Activated T-cell treated with anti-CD3 and anti-CD28 coated beads for 48 hours (primary cell): Measurements from ENCODE around the gene CERCAM.

Experiments
- DNase-seq: peaks from one replicate; pipeline ENCODE4 v3.0.0-alpha.2; 2020; ENCODE audit warnings: low read depth

CERCAM gene

GRCh38 chr9:128456613-128457061, 36.0 kb downstream of the CERCAM start:
- peak; percentile 63 for DNase-seq

- DNase-seq = no peak
Observed at GRCh38 chr9:128457207-128457606, 36.5 kb downstream of the CERCAM start.

- no peak for DNase-seq
Observed at GRCh38 chr9:128459011-128459410, 38.4 kb downstream of the CERCAM start.

DNA sequence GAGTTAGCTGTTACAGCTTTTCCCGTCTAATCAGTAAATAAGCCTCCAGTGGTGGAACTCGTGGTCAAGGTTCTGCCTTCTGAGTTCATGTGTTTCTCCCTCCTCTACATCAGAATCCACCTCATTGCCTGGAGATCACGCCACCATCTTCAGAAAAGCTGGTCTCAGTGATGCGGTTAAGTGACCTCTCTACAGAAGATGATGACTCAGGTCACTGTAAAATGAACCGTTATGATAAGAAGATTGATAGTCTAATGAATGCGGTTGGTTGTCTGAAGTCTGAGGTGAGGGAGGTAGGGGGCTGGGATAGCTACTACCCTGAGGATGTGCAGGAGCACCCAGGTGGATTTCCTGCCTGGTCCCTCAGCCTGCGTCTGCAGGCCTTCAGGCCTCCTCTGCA, 48.4 kb downstream of the CERCAM start:
- no peak for DNase-seq

- DNase-seq = no peak
Observed at GRCh38 chr9:128470560-128470959, 49.9 kb downstream of the CERCAM start.

GRCh38 chr9:128473104-128473503, 52.4 kb downstream of the CERCAM start:
- DNase-seq = no peak

DNA sequence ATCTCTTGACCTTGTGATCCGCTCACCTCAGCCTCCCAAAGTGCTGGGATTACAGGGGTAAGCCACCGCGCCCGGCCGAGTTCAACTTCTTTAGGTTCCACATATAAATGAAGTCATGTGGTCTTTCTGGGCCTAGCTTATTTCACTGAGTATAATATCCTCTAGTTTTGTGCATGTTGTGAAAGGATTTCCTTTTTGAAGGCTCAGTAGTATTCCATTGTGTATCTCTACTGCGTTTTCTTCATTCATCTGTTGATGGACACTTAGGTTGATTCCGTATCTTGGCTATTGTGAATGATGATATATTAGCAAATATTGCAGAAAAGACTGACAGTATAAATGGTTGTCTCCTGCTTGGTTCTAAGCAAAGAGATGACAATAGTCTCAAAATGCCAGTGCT, 55.2 kb downstream of the CERCAM start:
- DNase-seq = no peak

DNA sequence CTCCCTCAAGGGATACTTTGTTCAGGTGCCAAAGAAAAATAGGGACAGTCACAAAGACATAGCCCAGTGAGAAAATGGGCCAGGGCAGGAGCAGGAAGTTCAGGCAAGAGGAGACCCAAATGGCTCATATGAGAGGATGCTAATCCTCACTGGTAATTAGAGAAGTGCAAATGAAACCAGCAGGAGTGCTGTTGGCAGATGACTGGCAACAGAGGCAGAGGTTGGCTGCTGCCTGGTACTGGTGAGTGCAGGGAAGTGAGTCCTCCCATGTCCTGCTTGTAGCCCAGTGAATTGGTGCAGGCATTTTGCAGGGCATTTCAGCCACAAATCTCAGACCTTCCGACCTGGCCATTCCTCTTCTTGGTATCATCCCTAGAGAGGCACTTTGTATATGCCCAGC, 58.6 kb downstream of the CERCAM start:
- DNase-seq = no peak

DNA sequence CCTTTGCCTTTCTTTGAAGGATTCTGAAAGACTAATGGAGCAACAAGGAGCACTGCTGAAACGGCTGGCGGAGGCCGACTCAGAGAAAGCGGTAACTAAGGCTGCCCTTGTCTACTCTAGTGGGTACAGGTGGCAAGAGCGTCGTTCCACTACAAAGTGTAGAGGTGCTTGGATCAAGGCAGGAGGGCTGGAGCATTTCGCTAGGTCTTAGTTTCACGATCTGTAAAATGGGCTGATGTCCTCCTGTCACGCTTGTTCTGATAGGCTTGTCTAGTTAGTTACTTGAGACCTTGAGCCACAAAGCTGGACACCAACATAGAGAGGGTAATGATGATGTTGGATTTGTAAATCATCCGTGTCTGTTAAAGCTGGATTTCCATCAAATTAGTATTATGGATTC, 60.9 kb downstream of the CERCAM start:
- DNase-seq = no peak

DNA sequence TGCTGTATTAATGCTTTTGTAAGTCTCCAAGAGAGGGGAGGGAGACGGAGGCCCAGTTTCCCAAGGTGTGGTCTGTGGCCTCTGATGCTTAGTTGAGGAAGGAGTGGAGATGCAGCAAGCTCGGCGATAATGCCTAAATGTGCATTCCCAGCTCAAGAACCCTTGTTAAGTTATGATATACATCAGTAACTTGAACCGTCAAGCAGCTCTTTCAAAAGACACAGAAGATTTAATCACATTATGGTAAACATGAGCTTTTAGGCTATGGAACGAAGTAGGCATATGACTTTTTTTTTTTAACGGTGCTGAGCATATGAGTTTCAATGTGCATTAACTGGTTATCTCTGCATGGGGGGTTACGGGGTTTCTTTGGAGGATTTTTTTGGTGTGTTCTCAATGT, 61.5 kb downstream of the CERCAM start:
- no peak for DNase-seq

- no peak for DNase-seq
Observed at GRCh38 chr9:128484686-128485413, 64.2 kb downstream of the CERCAM start.

GRCh38 chr9:128485414-128485855, 64.8 kb downstream of the CERCAM start:
- no peak for DNase-seq

DNA sequence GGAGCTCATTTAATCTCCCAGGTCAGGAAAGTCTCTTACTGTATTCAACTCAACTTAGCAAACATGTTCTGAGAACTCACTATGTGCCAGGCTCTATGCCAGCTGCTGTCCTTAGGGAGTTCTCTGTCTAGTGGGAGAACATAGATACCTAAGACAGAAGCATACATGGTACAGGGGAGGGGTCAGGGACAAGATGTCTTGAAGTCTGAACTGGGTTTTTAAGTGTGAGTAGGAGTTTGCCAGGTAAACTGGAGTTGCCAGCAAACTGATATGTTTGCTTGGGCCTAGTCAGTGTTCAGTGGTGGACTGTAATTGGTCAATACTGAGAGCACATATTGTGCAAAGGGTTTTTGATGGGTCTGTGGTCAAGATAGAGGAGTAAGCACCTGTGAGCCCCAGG, 65.5 kb downstream of the CERCAM start:
- DNase-seq = no peak
